IMR-90 (cell line): ENCODE results near the gene PLA2G2F. TPM values are rescaled to one million over a fixed set of nuclear protein-coding genes. Genes with fewer than 3 reads are reported as not detected.

Experiments used
- ATAC-seq: fragments of 200-7000 bp; cut with Tn5 transposase; 2 replicates; pipeline ENCODE4 v1.9.1; 2020; ENCODE audit warnings: low read depth, mild to moderate bottlenecking, moderate library complexity
- BruUV-seq: library from RNA; stranded (reverse); fragments of 400-500 nt; replicated peaks from 2 replicates; lab custom pipeline; 2021; lab: Mats Ljungman, UMichigan
- CTCF ChIA-PET: fragments of 300-600 bp; formaldehyde crosslinking; extraction: SDS; loops from one replicate; lab custom pipeline; 2021; ENCODE audit warnings: antibody characterized with exemption; lab: Yijun Ruan, JAX
- POLR2A ChIA-PET: fragments of 300-600 bp; sonication (Branson Sonifier 250); formaldehyde crosslinking; loops from one replicate; lab custom pipeline; 2022; ENCODE audit warnings: antibody characterized with exemption; ENCODE audit not compliant: unreplicated experiment; lab: Charles Lee
- DNase-seq: peaks from one replicate; pipeline ENCODE4 v3.0.0; 2013
- H2AFZ ChIP-seq: replicated peaks from 2 replicates; pipeline ENCODE3; 2013; ENCODE audit warnings: low read length, mild to moderate bottlenecking; ENCODE audit not compliant: poor library complexity
- H2AK5ac ChIP-seq: 2 replicates; pipeline ENCODE4 v1.6.1; 2013; ENCODE audit warnings: low read depth, low read length, inconsistent platforms
- H2AK9ac ChIP-seq: replicated peaks from 2 replicates; pipeline ENCODE3; 2013; ENCODE audit warnings: mild to moderate bottlenecking, low read depth, low read length, moderate library complexity; ENCODE audit not compliant: poor library complexity
- H2BK120ac ChIP-seq: 2 replicates; pipeline ENCODE4 v1.6.1; 2013; ENCODE audit warnings: low read depth, low read length, inconsistent platforms
- H2BK15ac ChIP-seq: 3 replicates; pipeline ENCODE4 v1.6.1; 2013; ENCODE audit warnings: low read depth, low read length, inconsistent platforms
- H2BK20ac ChIP-seq: 2 replicates; pipeline ENCODE4 v1.6.1; 2013; ENCODE audit warnings: low read depth, mild to moderate bottlenecking, inconsistent platforms, low read length, moderate library complexity
- H2BK5ac ChIP-seq: 2 replicates; pipeline ENCODE4 v1.6.1; 2013; ENCODE audit warnings: mild to moderate bottlenecking, low read depth, low read length, inconsistent platforms; ENCODE audit not compliant: poor library complexity, severe bottlenecking
- H3K14ac ChIP-seq: replicated peaks from 2 replicates; pipeline ENCODE4 v1.6.1; 2013; ENCODE audit warnings: low read depth, low read length, inconsistent platforms
- H3K18ac ChIP-seq: 2 replicates; pipeline ENCODE4 v1.6.1; 2013; ENCODE audit warnings: low read depth, low read length, control low read depth
- H3K23ac ChIP-seq: 2 replicates; pipeline ENCODE4 v1.6.1; 2013; ENCODE audit warnings: low read depth, low read length, inconsistent platforms
- H3K27ac ChIP-seq: 2 replicates; pipeline ENCODE4 v1.5.1; 2013; ENCODE audit warnings: mild to moderate bottlenecking, control low read depth, low read length; ENCODE audit not compliant: insufficient read depth
- H3K27me3 ChIP-seq: 2 replicates; pipeline ENCODE4 v1.6.1; 2013; ENCODE audit warnings: low read length; ENCODE audit not compliant: control insufficient read depth, insufficient read depth
- H3K36me3 ChIP-seq: 2 replicates; pipeline ENCODE4 v1.6.1; 2013; ENCODE audit warnings: low read length, mixed read lengths; ENCODE audit not compliant: control insufficient read depth, insufficient read depth
- H3K4ac ChIP-seq: 2 replicates; pipeline ENCODE4 v1.6.1; 2013; ENCODE audit warnings: low read depth, low read length, inconsistent platforms
- H3K4me1 ChIP-seq: 2 replicates; pipeline ENCODE4 v1.6.1; 2013; ENCODE audit warnings: low read length, mixed read lengths; ENCODE audit not compliant: control insufficient read depth, insufficient read depth
- H3K4me2 ChIP-seq: 2 replicates; pipeline ENCODE4 v1.6.1; 2013; ENCODE audit warnings: low read depth, mild to moderate bottlenecking, control low read depth, low read length, moderate library complexity
- H3K4me3 ChIP-seq: 2 replicates; pipeline ENCODE4 v1.5.1; 2013; ENCODE audit warnings: low read depth, mild to moderate bottlenecking, control low read depth, low read length, moderate library complexity; ENCODE audit not compliant: insufficient read depth
- H3K56ac ChIP-seq: 2 replicates; pipeline ENCODE4 v1.6.1; 2013; ENCODE audit warnings: low read length, inconsistent platforms; ENCODE audit not compliant: insufficient read depth; ENCODE audit errors: extremely low read depth
- H3K79me1 ChIP-seq, 2 experiments: 2 replicates each; pipeline ENCODE4 v1.6.1; 2013; ENCODE audit warnings: low read length in 2 of 2, inconsistent platforms in 1 of 2, low read depth in 1 of 2
- H3K9ac ChIP-seq: 2 replicates; pipeline ENCODE4 v1.6.1; 2013; ENCODE audit warnings: low read depth, low read length, control low read depth
- H3K9me1 ChIP-seq: 2 replicates; pipeline ENCODE4 v1.6.1; 2013; ENCODE audit warnings: low read length, inconsistent platforms; ENCODE audit not compliant: insufficient read depth
- H3K9me3 ChIP-seq: 2 replicates; pipeline ENCODE4 v1.6.1; 2013; ENCODE audit warnings: low read length; ENCODE audit not compliant: control insufficient read depth, insufficient read depth
- H4K20me1 ChIP-seq: 2 replicates; pipeline ENCODE4 v1.6.1; 2013; ENCODE audit warnings: low read length, inconsistent platforms; ENCODE audit not compliant: insufficient read depth
- H4K5ac ChIP-seq: 2 replicates; pipeline ENCODE4 v1.6.1; 2013; ENCODE audit warnings: mild to moderate bottlenecking, low read depth, low read length, control low read depth
- H4K8ac ChIP-seq, 2 experiments: 2 replicates each; pipeline ENCODE4 v1.6.1; 2013; ENCODE audit warnings: low read depth in 2 of 2, low read length in 2 of 2, control low read depth in 1 of 2, inconsistent platforms in 1 of 2
- H4K91ac ChIP-seq: 2 replicates; pipeline ENCODE4 v1.6.1; 2013; ENCODE audit warnings: low read depth, low read length, inconsistent platforms; ENCODE audit not compliant: insufficient read depth
- BHLHE40 ChIP-seq: fragments of 150-350 bp; IDR thresholded peaks from 2 replicates; pipeline ENCODE4 v1.6.1; 2016; ENCODE audit warnings: mild to moderate bottlenecking, low read depth, low read length
- WGBS, 2 experiments: methylation state at CpG; one replicate each; pipeline versions ENCODE4 v1.1.5 to v1.1.7; 2013; ENCODE audit warnings: missing lambda C conversion rate in 2 of 2; ENCODE audit not compliant: insufficient read length in 1 of 2; ENCODE audit errors: extremely low coverage in 2 of 2; 5-methylcytosine and 5-hydroxymethylcytosine counted together
- dilution Hi-C: fragments of 300-500 bp; cut with HindIII; formaldehyde crosslinking; loops from one replicate; pipeline ENCODE4 v1.14.3; 2018; ENCODE audit warnings: low sequenced_read_pairs; ENCODE audit not compliant: unreplicated experiment
- in situ Hi-C: fragments of 300-500 bp; cut with MboI; formaldehyde crosslinking; loops from 3 replicates; pipeline ENCODE4 v1.14.3; 2019; ENCODE audit warnings: low sequenced_read_pairs, inconsistent platforms, mixed read lengths
- intact Hi-C: fragments of 100-400 bp; cut with micrococcal nuclease; formaldehyde crosslinking; loops from 2 replicates; pipeline ENCODE4 v1.10.0; 2022
- polyA plus RNA-seq, 3 experiments: library from polyadenylated mRNA; depleted of rRNA; stranded (reverse); fragments of >200 nt; gene quantifications; 2 replicates each; pipeline ENCODE4 v1.2.3, GENCODE V29; 2012; ENCODE audit warnings: low replicate concordance in 1 of 3
- total RNA-seq: library from RNA; depleted of rRNA; stranded (reverse); fragments of >200 nt; gene quantifications from 2 replicates; pipeline ENCODE4 v1.2.3, GENCODE V29; 2012; rRNA removed

The PLA2G2F gene
- total and polyA plus RNA-seq, 2 of the 4 experiments (the other 2 are of a cell fraction), result not detected

DNA sequence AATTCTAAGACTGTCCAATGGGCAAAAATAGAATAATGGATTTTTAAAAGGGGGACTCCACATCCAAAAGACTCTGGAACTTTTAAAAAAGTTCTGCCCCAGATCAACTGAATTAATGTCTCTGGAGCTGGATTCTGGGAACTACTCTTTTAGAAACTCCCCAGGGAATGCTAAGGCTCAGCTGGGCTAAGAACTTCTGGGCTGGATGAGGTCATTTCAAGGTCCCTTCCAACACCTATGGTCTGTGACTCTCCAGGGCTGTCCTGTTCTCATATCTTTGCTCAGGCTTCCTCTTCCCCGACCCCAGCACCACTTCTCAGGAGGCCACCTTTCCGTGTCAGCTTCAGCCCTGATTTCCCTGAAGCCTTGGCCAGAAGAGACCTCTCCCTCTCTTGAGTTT, 60.7 kb downstream of the PLA2G2F start:
- no peak overlapping the region for H3K4ac ChIP-seq
- H3K27ac ChIP-seq, result no peak overlapping the region
- H3K4me3 ChIP-seq, result no peak overlapping the region
- no peak overlapping the region for H2AFZ ChIP-seq
- in situ Hi-C loops, result loop anchor here (25.0 kb wide), 1 partner anchor 437 kb away; the partner anchor contains the start of gene PINK1
- no peak overlapping the region for H2AK9ac ChIP-seq
- WGBS, 2 experiments, result 53% methylated on average over 2 of the region's 2 CpGs; no CpG with 5 or more reads in 1 of the 2 experiments
- H4K8ac ChIP-seq, result no peak overlapping the region
- H3K4me2 ChIP-seq, result no peak overlapping the region
- no peak for DNase-seq
- no peaks in the 10 kb centered on the region for H3K79me1 ChIP-seq
- H3K4me1 ChIP-seq, result no peaks in the 10 kb centered on the region
- no peak overlapping the region for H3K56ac ChIP-seq
- no peak overlapping the region for H2BK120ac ChIP-seq
- BruUV-seq, result no TSS peak
- intact Hi-C loops, result no loop called here
- no peak overlapping the region for H4K91ac ChIP-seq
- peaks cover 43% of the 10 kb centered on the region for H3K27me3 ChIP-seq
- H4K5ac ChIP-seq, result no peak overlapping the region
- ChIA-PET CTCF (interaction anchor here (0.9 kb wide), 1 partner anchor 37 kb away, joined by 3 read pairs; no protein-coding TSS in a partner anchor), POLR2A (no interaction called here)
- H3K9ac ChIP-seq, result no peak overlapping the region
- H3K23ac ChIP-seq, result no peak overlapping the region
- dilution Hi-C loops, result no loop called here
- H3K9me1 ChIP-seq, result peaks cover 3% of the 10 kb centered on the region; the same call in 1 of the 2 replicates
- H2BK5ac ChIP-seq, result no peak overlapping the region
- H3K14ac ChIP-seq, result no peak overlapping the region
- no peak overlapping the region for H2BK15ac ChIP-seq
- H2AK5ac ChIP-seq, result no peak overlapping the region
- no peaks in the 10 kb centered on the region for H4K20me1 ChIP-seq
- H3K9me3 ChIP-seq, result no peaks in the 10 kb centered on the region
- no peak overlapping the region for H3K18ac ChIP-seq
- H2BK20ac ChIP-seq, result no peak overlapping the region
- no peaks in the 10 kb centered on the region for H3K36me3 ChIP-seq
- no peak for TF ChIP-seq BHLHE40
- ATAC-seq, result no peak

Other genes with a start within 250 kb of the PLA2G2F start
- not detected in 2 replicates for gene PLA2G2E, start 215.7 kb upstream of the PLA2G2F start, total RNA-seq
- not detected in 2 replicates for gene PLA2G2E, start 215.7 kb upstream of the PLA2G2F start, polyA plus RNA-seq (2012; rRNA removed)
- not detected in 2 replicates for gene PLA2G2A, start 159.7 kb upstream of the PLA2G2F start, total RNA-seq
- gene PLA2G2A, start 159.7 kb upstream of the PLA2G2F start, polyA plus RNA-seq (2012; rRNA removed), result not detected in 2 replicates
- not detected in 2 replicates for gene PLA2G5, start 69.1 kb upstream of the PLA2G2F start, total RNA-seq
- gene PLA2G5, start 69.1 kb upstream of the PLA2G2F start, polyA plus RNA-seq (2012; rRNA removed), result not detected in 2 replicates
- not detected in 2 replicates for gene PLA2G2D, start 19.8 kb upstream of the PLA2G2F start, total RNA-seq
- not detected in 2 replicates for gene PLA2G2D, start 19.8 kb upstream of the PLA2G2F start, polyA plus RNA-seq (2012; rRNA removed)
- gene UBXN10, start 46.8 kb downstream of the PLA2G2F start, total RNA-seq, result not detected in 2 replicates
- not detected in 2 replicates for gene UBXN10, start 46.8 kb downstream of the PLA2G2F start, polyA plus RNA-seq (2012; rRNA removed)
- not detected in 2 replicates for gene PLA2G2C, start 47.2 kb downstream of the PLA2G2F start, total RNA-seq
- gene PLA2G2C, start 47.2 kb downstream of the PLA2G2F start, polyA plus RNA-seq (2012; rRNA removed), result not detected in 2 replicates
- gene VWA5B1, start 151.6 kb downstream of the PLA2G2F start, total RNA-seq, result not detected in 2 replicates
- gene VWA5B1, start 151.6 kb downstream of the PLA2G2F start, polyA plus RNA-seq (2012; rRNA removed), result not detected in 2 replicates